Liver (tissue), 9 donors: ENCODE data around the gene MUC15. TPM values are rescaled to one million over a fixed set of nuclear protein-coding genes. Genes with fewer than 3 reads are reported as not detected.

Experiments
- DNase-seq: peaks from one replicate; pipeline ENCODE4 v3.0.0-alpha.2; 2017; ENCODE audit warnings: low spot score
- H3K27ac ChIP-seq, 2 donors: one replicate each; pipeline ENCODE4 v1.7.0; 2013; ENCODE audit warnings: inconsistent platforms in 2 of 2, low read length in 2 of 2, control low read depth in 1 of 2, low read depth in 1 of 2, mild to moderate bottlenecking in 1 of 2
- H3K27me3 ChIP-seq, 4 donors: one replicate each; pipeline versions ENCODE4 v1.6.1 to v1.7.0; 2013; ENCODE audit warnings: low read length in 3 of 4, inconsistent platforms in 1 of 4, mild to moderate bottlenecking in 1 of 4, moderate library complexity in 1 of 4; ENCODE audit not compliant: control insufficient read depth in 4 of 4, insufficient read depth in 4 of 4
- H3K36me3 ChIP-seq, 4 donors: one replicate each; pipeline versions ENCODE4 v1.6.1 to v1.7.0; 2013; ENCODE audit warnings: low read length in 3 of 4, mild to moderate bottlenecking in 3 of 4, low read depth in 1 of 4, moderate library complexity in 1 of 4; ENCODE audit not compliant: control insufficient read depth in 4 of 4, insufficient read depth in 3 of 4
- H3K4me1 ChIP-seq, 4 donors: one replicate each; pipeline versions ENCODE4 v1.6.1 to v1.7.0; 2013; ENCODE audit warnings: low read length in 3 of 4, mild to moderate bottlenecking in 3 of 4, moderate library complexity in 1 of 4; ENCODE audit not compliant: control insufficient read depth in 4 of 4, insufficient read depth in 4 of 4
- H3K4me3 ChIP-seq, 3 donors: one replicate each; pipeline versions ENCODE4 v1.6.1 to v1.7.0; 2013; ENCODE audit warnings: low read length in 3 of 3, control low read depth in 1 of 3, low read depth in 1 of 3, mild to moderate bottlenecking in 1 of 3
- H3K9ac ChIP-seq, 2 donors: one replicate each; pipeline ENCODE4 v1.7.0; 2013; ENCODE audit warnings: low read length in 2 of 2, mild to moderate bottlenecking in 2 of 2, moderate library complexity in 2 of 2, control low read depth in 1 of 2, low read depth in 1 of 2
- H3K9me3 ChIP-seq, 4 donors: one replicate each; pipeline versions ENCODE4 v1.6.1 to v1.7.0; 2013; ENCODE audit warnings: low read length in 3 of 4; ENCODE audit not compliant: control insufficient read depth in 4 of 4
- EGR1 ChIP-seq, 2 donors: IDR thresholded peaks; 2 replicates each; pipeline ENCODE4 v1.6.1; 2016 to 2018; ENCODE audit warnings: antibody characterized with exemption in 2 of 2, low read depth in 2 of 2
- FOXA1 ChIP-seq: IDR thresholded peaks from 2 replicates; pipeline ENCODE4 v1.6.1; 2016; ENCODE audit warnings: antibody characterized with exemption
- FOXA2 ChIP-seq: IDR thresholded peaks from 2 replicates; pipeline ENCODE4 v1.6.1; 2016; ENCODE audit warnings: antibody characterized with exemption
- GABPA ChIP-seq, 2 donors: IDR thresholded peaks in 1 of 2; conservative IDR thresholded peaks in 1 of 2; 2 replicates each; pipeline ENCODE4 v1.6.1; 2016; ENCODE audit warnings: antibody characterized with exemption in 2 of 2, mild to moderate bottlenecking in 1 of 2, moderate library complexity in 1 of 2
- HNF4A ChIP-seq, 2 donors: conservative IDR thresholded peaks; 2 replicates each; pipeline ENCODE4 v1.6.1; 2016; ENCODE audit warnings: antibody characterized with exemption in 2 of 2, mild to moderate bottlenecking in 2 of 2
- HNF4G ChIP-seq: IDR thresholded peaks from 2 replicates; pipeline ENCODE4 v1.6.1; 2016; ENCODE audit warnings: antibody characterized with exemption
- JUND ChIP-seq, 2 donors: IDR thresholded peaks; 2 replicates each; pipeline ENCODE4 v1.6.1; 2016; ENCODE audit warnings: antibody characterized with exemption in 2 of 2
- NR2F2 ChIP-seq: IDR thresholded peaks from 2 replicates; pipeline ENCODE4 v1.6.1; 2016; ENCODE audit warnings: antibody characterized with exemption
- RAD21 ChIP-seq, 2 donors: IDR thresholded peaks; 2 replicates each; pipeline ENCODE4 v1.6.1; 2016; ENCODE audit warnings: antibody characterized with exemption in 2 of 2, mild to moderate bottlenecking in 2 of 2
- RXRA ChIP-seq, 2 donors: IDR thresholded peaks; 2 replicates each; pipeline ENCODE4 v1.6.1; 2017 to 2018; ENCODE audit warnings: antibody characterized with exemption in 2 of 2, mild to moderate bottlenecking in 1 of 2
- SP1 ChIP-seq: IDR thresholded peaks from 2 replicates; pipeline ENCODE4 v1.6.1; 2018; ENCODE audit warnings: antibody characterized with exemption, mild to moderate bottlenecking
- TAF1 ChIP-seq: conservative IDR thresholded peaks from 2 replicates; pipeline ENCODE4 v1.6.1; 2016; ENCODE audit warnings: antibody characterized with exemption, mild to moderate bottlenecking
- YY1 ChIP-seq: IDR thresholded peaks from 2 replicates; pipeline ENCODE4 v1.6.1; 2016; ENCODE audit warnings: antibody characterized with exemption, mild to moderate bottlenecking
- WGBS: extraction: QIAGEN DNeasy Blood & Tissue Kit; methylation state at CpG from one replicate; pipeline ENCODE4 v1.1.7; 2013; 5-methylcytosine and 5-hydroxymethylcytosine counted together
- polyA plus RNA-seq, 2 donors: library from polyadenylated mRNA; stranded (reverse) in 1 of 2; unstranded in 1 of 2; fragments of 200-250 nt in 1 of 2; fragments of >200 nt in 1 of 2; fragmentation: Nextera tagmentation in 1 of 2; extraction: Ambion mirVana in 1 of 2; gene quantifications; one replicate each; pipeline versions ENCODE4 v1.2.1 to v1.2.3, GENCODE V29; 2013 to 2015
- total RNA-seq, 2 donors: library from RNA; depleted of rRNA; stranded (reverse); fragments of >200 nt; gene quantifications; one replicate each; pipeline ENCODE4 v1.2.3, GENCODE V29; 2014
- TF ChIP-seq, protein P1 (sequence below): IDR thresholded peaks from 2 replicates; pipeline ENCODE4 v1.6.1; 2016; ENCODE audit warnings: antibody characterized with exemption
- TF ChIP-seq, protein P2 (sequence below): IDR thresholded peaks from 2 replicates; pipeline ENCODE4 v1.6.1; 2016; ENCODE audit warnings: antibody characterized with exemption, mild to moderate bottlenecking
- TF ChIP-seq, protein P3 (sequence below): IDR thresholded peaks from 2 replicates; pipeline ENCODE4 v1.6.1; 2016; ENCODE audit warnings: antibody characterized with exemption
- TF ChIP-seq, protein P4 (sequence below): IDR thresholded peaks from 2 replicates; pipeline ENCODE4 v1.6.1; 2016; ENCODE audit warnings: antibody characterized with exemption
- donor health status: healthy.
- donor health status: healthy.
- donor health status: healthy.
- donor health status: healthy.
- donor health status: healthy.

The MUC15 gene
- total and polyA plus RNA-seq, 4 donors, result not detected

DNA sequence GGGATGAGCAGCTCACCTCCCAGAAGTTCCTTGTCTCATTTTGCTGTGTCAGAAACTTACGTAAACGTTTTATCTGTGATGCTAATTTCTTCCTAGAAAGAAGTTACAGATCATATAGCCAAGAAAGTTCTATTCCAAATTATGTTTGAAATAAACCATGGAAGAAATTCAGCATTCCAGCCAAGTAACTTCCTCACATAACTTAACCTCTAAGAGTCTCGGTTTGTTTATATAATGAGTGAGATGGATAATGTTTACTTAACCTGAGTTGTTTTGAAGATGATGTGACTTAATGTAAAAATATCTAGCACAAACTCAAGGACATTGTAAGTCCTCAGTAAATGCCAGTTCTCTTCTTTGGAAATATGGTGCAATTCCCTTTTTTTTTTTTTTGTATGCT lies 8.9 kb upstream of the MUC15 start:
- H3K4me1 ChIP-seq, result no peaks in the 10 kb centered on the region
- no peaks in the 10 kb centered on the region for H3K36me3 ChIP-seq
- H3K27me3 ChIP-seq, result peaks cover 0 to 3% (median 0%) of the 10 kb centered on the region in 4 donors
- 67% methylated on average over 3 of the region's 3 CpGs for WGBS
- no peaks in the 10 kb centered on the region for H3K9me3 ChIP-seq
- H3K9ac ChIP-seq, result no peak overlapping the region
- no peak for DNase-seq
- H3K4me3 ChIP-seq, result no peak overlapping the region
- H3K27ac ChIP-seq, result no peak overlapping the region
- TF ChIP-seq, protein P1, sequence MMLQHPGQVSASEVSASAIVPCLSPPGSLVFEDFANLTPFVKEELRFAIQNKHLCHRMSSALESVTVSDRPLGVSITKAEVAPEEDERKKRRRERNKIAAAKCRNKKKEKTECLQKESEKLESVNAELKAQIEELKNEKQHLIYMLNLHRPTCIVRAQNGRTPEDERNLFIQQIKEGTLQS, result no peak
- TF ChIP-seq FOXA1 (no peak), NR2F2 (no peak)

DNA sequence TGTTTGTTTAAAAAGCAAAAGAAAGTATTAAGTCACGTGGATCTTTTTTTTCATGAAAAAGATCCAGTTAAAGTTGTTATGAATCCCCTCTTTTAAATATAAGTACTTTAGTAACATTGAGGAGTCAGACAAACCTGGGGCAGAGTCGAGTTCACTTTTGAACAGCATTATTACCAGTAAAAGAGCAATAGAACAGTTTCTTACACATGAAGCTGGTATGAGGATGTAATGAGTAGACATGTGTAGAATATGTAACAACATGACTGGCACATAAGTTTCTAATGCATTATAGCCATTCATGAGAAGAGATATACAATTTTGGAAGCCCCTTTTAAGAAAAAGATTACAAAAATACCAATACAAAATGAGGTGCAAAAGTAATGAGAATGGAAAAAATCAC lies 7.6 kb upstream of the MUC15 start:
- no peak overlapping the region for H3K4me3 ChIP-seq
- H3K27me3 ChIP-seq, result peaks cover 0 to 3% (median 0%) of the 10 kb centered on the region in 4 donors
- no peak overlapping the region for H3K27ac ChIP-seq
- 53% methylated on average over 2 of the region's 2 CpGs for WGBS
- no peaks in the 10 kb centered on the region for H3K36me3 ChIP-seq
- no peaks in the 10 kb centered on the region for H3K9me3 ChIP-seq
- H3K9ac ChIP-seq, result no peak overlapping the region
- no peak for DNase-seq
- TF ChIP-seq RXRA (IDR thresholded peaks at IDR 0.05) (no peak), NR2F2 (no peak), TAF1 (no peak), FOXA2 (no peak), RAD21 (IDR thresholded peaks at IDR 0.05) (no peak), HNF4G (no peak), YY1 (no peak), JUND (IDR thresholded peaks at IDR 0.05) (no peak), GABPA (IDR thresholded peaks at IDR 0.05 in 1 of 2, conservative IDR thresholded peaks at IDR 0.05 in 1 of 2) (no peak), SP1 (no peak), HNF4A (conservative IDR thresholded peaks at IDR 0.05) (no peak), FOXA1 (no peak), EGR1 (IDR thresholded peaks at IDR 0.05; ENCODE audit: low read depth in 2 of 2) (no peak)
- TF ChIP-seq, protein P2, sequence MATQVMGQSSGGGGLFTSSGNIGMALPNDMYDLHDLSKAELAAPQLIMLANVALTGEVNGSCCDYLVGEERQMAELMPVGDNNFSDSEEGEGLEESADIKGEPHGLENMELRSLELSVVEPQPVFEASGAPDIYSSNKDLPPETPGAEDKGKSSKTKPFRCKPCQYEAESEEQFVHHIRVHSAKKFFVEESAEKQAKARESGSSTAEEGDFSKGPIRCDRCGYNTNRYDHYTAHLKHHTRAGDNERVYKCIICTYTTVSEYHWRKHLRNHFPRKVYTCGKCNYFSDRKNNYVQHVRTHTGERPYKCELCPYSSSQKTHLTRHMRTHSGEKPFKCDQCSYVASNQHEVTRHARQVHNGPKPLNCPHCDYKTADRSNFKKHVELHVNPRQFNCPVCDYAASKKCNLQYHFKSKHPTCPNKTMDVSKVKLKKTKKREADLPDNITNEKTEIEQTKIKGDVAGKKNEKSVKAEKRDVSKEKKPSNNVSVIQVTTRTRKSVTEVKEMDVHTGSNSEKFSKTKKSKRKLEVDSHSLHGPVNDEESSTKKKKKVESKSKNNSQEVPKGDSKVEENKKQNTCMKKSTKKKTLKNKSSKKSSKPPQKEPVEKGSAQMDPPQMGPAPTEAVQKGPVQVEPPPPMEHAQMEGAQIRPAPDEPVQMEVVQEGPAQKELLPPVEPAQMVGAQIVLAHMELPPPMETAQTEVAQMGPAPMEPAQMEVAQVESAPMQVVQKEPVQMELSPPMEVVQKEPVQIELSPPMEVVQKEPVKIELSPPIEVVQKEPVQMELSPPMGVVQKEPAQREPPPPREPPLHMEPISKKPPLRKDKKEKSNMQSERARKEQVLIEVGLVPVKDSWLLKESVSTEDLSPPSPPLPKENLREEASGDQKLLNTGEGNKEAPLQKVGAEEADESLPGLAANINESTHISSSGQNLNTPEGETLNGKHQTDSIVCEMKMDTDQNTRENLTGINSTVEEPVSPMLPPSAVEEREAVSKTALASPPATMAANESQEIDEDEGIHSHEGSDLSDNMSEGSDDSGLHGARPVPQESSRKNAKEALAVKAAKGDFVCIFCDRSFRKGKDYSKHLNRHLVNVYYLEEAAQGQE, result no peak
- TF ChIP-seq, protein P1, result no peak
- TF ChIP-seq, protein P3, sequence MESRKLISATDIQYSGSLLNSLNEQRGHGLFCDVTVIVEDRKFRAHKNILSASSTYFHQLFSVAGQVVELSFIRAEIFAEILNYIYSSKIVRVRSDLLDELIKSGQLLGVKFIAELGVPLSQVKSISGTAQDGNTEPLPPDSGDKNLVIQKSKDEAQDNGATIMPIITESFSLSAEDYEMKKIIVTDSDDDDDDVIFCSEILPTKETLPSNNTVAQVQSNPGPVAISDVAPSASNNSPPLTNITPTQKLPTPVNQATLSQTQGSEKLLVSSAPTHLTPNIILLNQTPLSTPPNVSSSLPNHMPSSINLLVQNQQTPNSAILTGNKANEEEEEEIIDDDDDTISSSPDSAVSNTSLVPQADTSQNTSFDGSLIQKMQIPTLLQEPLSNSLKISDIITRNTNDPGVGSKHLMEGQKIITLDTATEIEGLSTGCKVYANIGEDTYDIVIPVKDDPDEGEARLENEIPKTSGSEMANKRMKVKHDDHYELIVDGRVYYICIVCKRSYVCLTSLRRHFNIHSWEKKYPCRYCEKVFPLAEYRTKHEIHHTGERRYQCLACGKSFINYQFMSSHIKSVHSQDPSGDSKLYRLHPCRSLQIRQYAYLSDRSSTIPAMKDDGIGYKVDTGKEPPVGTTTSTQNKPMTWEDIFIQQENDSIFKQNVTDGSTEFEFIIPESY, result no peak
- TF ChIP-seq, protein P4, sequence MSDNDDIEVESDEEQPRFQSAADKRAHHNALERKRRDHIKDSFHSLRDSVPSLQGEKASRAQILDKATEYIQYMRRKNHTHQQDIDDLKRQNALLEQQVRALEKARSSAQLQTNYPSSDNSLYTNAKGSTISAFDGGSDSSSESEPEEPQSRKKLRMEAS, result no peak
- H3K4me1 ChIP-seq, result no peaks in the 10 kb centered on the region
